Spleen (tissue), 11 donors: ENCODE data around the gene DIRAS3. TPM values are rescaled to one million over a fixed set of nuclear protein-coding genes. Genes with fewer than 3 reads are reported as not detected.

Experiments
- DNase-seq: peaks from one replicate; pipeline ENCODE4 v3.0.0-alpha.2; 2020
- H3K27ac ChIP-seq, 8 donors: fragments of 200-600 bp; sonication (generic) in 7 of 8; 1 replicate in 4 of 8; 2 replicates in 4 of 8; pipeline versions ENCODE4 v1.5.0 to v1.8.0; 2016 to 2021; ENCODE audit warnings: inconsistent platforms in 4 of 8, mild to moderate bottlenecking in 4 of 8, moderate library complexity in 1 of 8
- H3K27me3 ChIP-seq, 7 donors: fragments of 200-600 bp; sonication (generic) in 6 of 7; replicated peaks in 1 of 7; 1 replicate in 4 of 7; 2 replicates in 3 of 7; pipeline versions ENCODE4 v1.5.0 to v1.8.0; 2016 to 2021; ENCODE audit warnings: inconsistent platforms in 3 of 7, mild to moderate bottlenecking in 1 of 7
- H3K36me3 ChIP-seq, 6 donors: fragments of 200-600 bp; sonication (generic) in 5 of 6; 1 replicate in 4 of 6; 2 replicates in 2 of 6; pipeline versions ENCODE4 v1.5.0 to v1.8.0; 2016 to 2021; ENCODE audit warnings: inconsistent platforms in 2 of 6
- H3K4me1 ChIP-seq, 6 donors: fragments of 200-600 bp; sonication (generic) in 5 of 6; 1 replicate in 3 of 6; 2 replicates in 3 of 6; pipeline versions ENCODE4 v1.5.0 to v1.8.0; 2016 to 2021; ENCODE audit warnings: inconsistent platforms in 3 of 6
- H3K4me3 ChIP-seq, 8 donors: fragments of 200-600 bp; sonication (generic) in 7 of 8; 1 replicate in 4 of 8; 2 replicates in 4 of 8; pipeline versions ENCODE4 v1.5.0 to v1.8.0; 2016 to 2021; ENCODE audit warnings: inconsistent platforms in 4 of 8, mild to moderate bottlenecking in 4 of 8, moderate library complexity in 2 of 8
- H3K9me3 ChIP-seq, 8 donors: fragments of 200-600 bp; sonication (generic) in 7 of 8; 1 replicate in 4 of 8; 2 replicates in 4 of 8; pipeline versions ENCODE4 v1.5.0 to v1.8.0; 2016 to 2021; ENCODE audit warnings: inconsistent platforms in 4 of 8
- POLR2A ChIP-seq, 3 donors: fragments of 450-650 bp; IDR thresholded peaks; one replicate each; pipeline ENCODE4 v1.5.1; 2017; ENCODE audit warnings: antibody characterized with exemption in 3 of 3, mild to moderate bottlenecking in 1 of 3
- POLR2AphosphoS5 ChIP-seq, 3 donors: sonication (generic); formaldehyde crosslinking; IDR thresholded peaks; one replicate each; pipeline ENCODE4 v1.5.1; 2017; ENCODE audit warnings: antibody characterized with exemption in 3 of 3
- WGBS, 5 donors: extraction: QIAGEN DNeasy Blood & Tissue Kit in 3 of 5; methylation state at CpG; one replicate each; pipeline versions ENCODE4 v1.1.5 to v1.1.7; 2013 to 2018; 5-methylcytosine and 5-hydroxymethylcytosine counted together
- intact Hi-C: fragments of 100-400 bp; cut with DNase I; formaldehyde crosslinking; loops from one replicate; pipeline ENCODE4 v1.15.0; 2023; ENCODE audit warnings: low total_unique reads
- polyA plus RNA-seq, 3 donors: library from polyadenylated mRNA; stranded (reverse); fragments of 200-250 nt; gene quantifications; one replicate each; pipeline ENCODE4 v1.2.1, GENCODE V29; 2013
- total RNA-seq, 7 donors: library from RNA; depleted of rRNA in 3 of 7; stranded (reverse); fragments of >200 nt in 3 of 7; fragmentation: NEBNext Ultra II Directional in 4 of 7; extraction: Animal tissue kit (Norgen Biotek cat#: 25700) in 4 of 7; gene quantifications; one replicate each; pipeline versions ENCODE4 v1.1.0 to v1.2.1, GENCODE V29; 2016 to 2021
- TF ChIP-seq, protein P1 (sequence below), 11 experiments: fragments of 200-600 bp in 7 of 11; fragments of 450-650 bp in 4 of 11; sonication (generic) in 4 of 11; IDR thresholded peaks in 8 of 11; conservative IDR thresholded peaks in 3 of 11; 1 replicate in 7 of 11; 2 replicates in 4 of 11; pipeline versions ENCODE4 v1.4.0 to v1.8.0; 2016 to 2021; ENCODE audit warnings: antibody characterized with exemption in 11 of 11, inconsistent platforms in 4 of 11, mild to moderate bottlenecking in 1 of 11
- donor health status: healthy with polysubstance abuse.
- donor health status: DM: no; HTN: no; CAD: no; lungs with moderate emphysema.
- donor health status: DM: no; HTN: no; CAD: no.
- donor health status: Bipolar disorder and iron deficiency.
- donor health status: healthy.
- donor health status: DM: no; HTN: no; CAD: no.
- donor health status: DM: yes; HTN: yes; CAD: no.

DIRAS3 gene
- total and polyA plus RNA-seq, 10 donors: 0.92 to 3.0 (median 1.5) TPM

DNA sequence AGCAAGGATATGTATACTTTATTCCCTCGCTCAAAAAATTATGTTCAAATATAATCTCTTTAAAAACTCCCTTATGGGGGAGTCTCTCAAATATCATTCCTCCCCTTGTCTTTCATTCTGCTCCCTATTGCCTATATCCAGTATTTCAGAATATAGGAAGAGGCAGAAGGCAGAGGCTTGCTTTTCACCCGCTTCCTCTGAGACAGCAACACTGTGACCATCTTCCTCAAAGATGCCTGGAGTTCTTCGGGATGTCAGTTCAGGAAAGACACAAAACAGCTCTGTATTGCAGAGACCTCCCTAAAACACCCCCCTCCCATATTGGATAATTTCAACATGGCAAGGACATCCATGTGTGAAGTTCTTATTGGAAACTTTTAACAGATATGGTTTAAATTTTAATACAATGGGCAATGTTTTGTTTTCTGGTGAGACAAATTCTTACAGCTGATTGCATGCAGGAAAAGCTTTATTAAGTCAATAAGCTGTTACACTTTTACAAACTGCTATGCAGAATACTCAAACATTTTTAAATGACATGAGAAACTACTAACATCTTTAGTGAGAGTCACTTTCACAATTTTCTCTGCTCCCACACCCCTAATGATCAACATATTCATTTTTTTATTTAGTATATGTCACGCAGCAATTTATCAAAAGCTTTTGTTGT lies 4.8 kb downstream of the DIRAS3 start:
- Histone ChIP-seq H3K4me3 (no peak overlapping the region), H3K27me3 (peaks cover 0 to 27% (median 0%) of the 10 kb centered on the region in 7 donors), H3K4me1 (no peaks in the 10 kb centered on the region), H3K27ac (no peak overlapping the region), H3K36me3 (peaks cover 0 to 5% (median 0%) of the 10 kb centered on the region in 6 donors), H3K9me3 (no peaks in the 10 kb centered on the region)
- intact Hi-C loops: no loop called here
- TF ChIP-seq, protein P1, sequence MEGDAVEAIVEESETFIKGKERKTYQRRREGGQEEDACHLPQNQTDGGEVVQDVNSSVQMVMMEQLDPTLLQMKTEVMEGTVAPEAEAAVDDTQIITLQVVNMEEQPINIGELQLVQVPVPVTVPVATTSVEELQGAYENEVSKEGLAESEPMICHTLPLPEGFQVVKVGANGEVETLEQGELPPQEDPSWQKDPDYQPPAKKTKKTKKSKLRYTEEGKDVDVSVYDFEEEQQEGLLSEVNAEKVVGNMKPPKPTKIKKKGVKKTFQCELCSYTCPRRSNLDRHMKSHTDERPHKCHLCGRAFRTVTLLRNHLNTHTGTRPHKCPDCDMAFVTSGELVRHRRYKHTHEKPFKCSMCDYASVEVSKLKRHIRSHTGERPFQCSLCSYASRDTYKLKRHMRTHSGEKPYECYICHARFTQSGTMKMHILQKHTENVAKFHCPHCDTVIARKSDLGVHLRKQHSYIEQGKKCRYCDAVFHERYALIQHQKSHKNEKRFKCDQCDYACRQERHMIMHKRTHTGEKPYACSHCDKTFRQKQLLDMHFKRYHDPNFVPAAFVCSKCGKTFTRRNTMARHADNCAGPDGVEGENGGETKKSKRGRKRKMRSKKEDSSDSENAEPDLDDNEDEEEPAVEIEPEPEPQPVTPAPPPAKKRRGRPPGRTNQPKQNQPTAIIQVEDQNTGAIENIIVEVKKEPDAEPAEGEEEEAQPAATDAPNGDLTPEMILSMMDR (IDR thresholded peaks at IDR 0.05 in 8 of 11, conservative IDR thresholded peaks at IDR 0.05 in 3 of 11): no peak
- TF ChIP-seq POLR2A (IDR thresholded peaks at IDR 0.05): no peak
- no peak for TF ChIP-seq POLR2AphosphoS5 (IDR thresholded peaks at IDR 0.05)
- DNase-seq: no peak
- 91 to 95% (median 93%) methylated on average over 4 of the region's 4 CpGs for WGBS, 5 donors

DNA sequence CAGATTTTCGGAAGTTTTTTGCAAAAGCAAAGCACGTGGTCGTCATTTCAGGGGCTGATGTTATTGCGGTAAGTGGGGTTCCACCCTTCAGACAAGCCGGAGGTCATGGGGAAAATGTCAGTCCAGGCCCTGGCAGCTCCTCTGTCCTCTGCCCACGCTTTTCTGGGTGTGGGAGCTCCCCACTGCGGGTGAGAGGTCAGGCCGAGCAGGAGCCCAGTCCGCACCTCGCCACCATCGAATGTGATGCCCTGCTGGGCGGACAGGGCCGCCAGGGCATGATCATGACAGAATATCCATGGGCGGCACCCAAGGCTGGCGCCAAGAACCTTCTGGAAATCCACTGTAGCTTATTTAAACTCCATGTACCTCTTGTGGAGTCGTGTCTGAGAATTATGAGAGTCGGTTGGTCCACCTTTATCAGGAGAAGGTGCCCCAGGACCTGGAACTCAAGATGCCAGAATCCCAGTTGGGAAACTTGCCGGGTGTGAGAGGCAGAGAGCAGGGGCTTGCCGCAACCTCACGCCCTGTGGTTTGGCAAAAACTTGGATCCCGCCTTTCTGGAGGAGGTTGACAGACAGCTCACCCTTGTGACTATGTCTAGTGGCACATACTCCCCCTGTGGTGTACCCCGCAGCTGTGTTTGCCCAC lies 6.9 kb downstream of the DIRAS3 start:
- WGBS, 5 donors: 89 to 96% (median 93%) methylated on average over 19 to 22 of the region's 22 CpGs
- TF ChIP-seq, protein P1 (IDR thresholded peaks at IDR 0.05 in 8 of 11, conservative IDR thresholded peaks at IDR 0.05 in 3 of 11): no peak
- TF ChIP-seq POLR2AphosphoS5 (IDR thresholded peaks at IDR 0.05): no peak
- no peak for TF ChIP-seq POLR2A (IDR thresholded peaks at IDR 0.05)
- Histone ChIP-seq H3K9me3 (peaks cover 0 to 8% (median 0%) of the 10 kb centered on the region in 8 donors), H3K36me3 (peaks cover 0 to 5% (median 0%) of the 10 kb centered on the region in 6 donors), H3K27ac (no peak overlapping the region), H3K4me3 (no peak overlapping the region), H3K27me3 (peaks cover 0 to 9% (median 0%) of the 10 kb centered on the region in 7 donors), H3K4me1 (no peaks in the 10 kb centered on the region)
- DNase-seq: peak; percentile 63
- intact Hi-C loops: no loop called here

DNA sequence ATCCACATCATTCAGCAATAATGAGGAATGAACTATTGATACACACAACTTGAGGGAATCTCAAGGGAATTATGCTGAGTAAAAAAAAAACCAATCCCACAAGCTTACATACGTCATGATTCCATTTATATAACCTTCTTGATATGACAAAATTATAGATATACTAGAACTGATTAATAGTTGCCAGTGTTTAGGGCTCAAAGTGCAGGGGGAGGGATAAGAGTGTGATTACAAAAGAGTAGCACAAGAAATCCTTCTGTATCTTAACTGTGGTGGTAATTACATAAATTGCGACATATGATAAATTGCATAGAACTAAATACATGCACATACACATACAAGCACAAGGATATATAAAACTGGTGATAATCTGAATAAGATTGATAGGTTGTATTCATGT lies 13.5 kb downstream of the DIRAS3 start:
- Histone ChIP-seq H3K9me3 (peaks cover 0 to 25% (median 3%) of the 10 kb centered on the region in 8 donors), H3K4me3 (no peak overlapping the region), H3K27me3 (no peaks in the 10 kb centered on the region), H3K36me3 (no peaks in the 10 kb centered on the region), H3K27ac (no peak overlapping the region), H3K4me1 (no peaks in the 10 kb centered on the region)
- no peak for DNase-seq
- intact Hi-C loops: no loop called here
- 75 to 86% (median 81%) methylated on average over 2 of the region's 2 CpGs for WGBS, 5 donors
- no peak for TF ChIP-seq POLR2A (IDR thresholded peaks at IDR 0.05)
- no peak for TF ChIP-seq POLR2AphosphoS5 (IDR thresholded peaks at IDR 0.05)
- TF ChIP-seq, protein P1 (IDR thresholded peaks at IDR 0.05 in 8 of 11, conservative IDR thresholded peaks at IDR 0.05 in 3 of 11): no peak

DNA sequence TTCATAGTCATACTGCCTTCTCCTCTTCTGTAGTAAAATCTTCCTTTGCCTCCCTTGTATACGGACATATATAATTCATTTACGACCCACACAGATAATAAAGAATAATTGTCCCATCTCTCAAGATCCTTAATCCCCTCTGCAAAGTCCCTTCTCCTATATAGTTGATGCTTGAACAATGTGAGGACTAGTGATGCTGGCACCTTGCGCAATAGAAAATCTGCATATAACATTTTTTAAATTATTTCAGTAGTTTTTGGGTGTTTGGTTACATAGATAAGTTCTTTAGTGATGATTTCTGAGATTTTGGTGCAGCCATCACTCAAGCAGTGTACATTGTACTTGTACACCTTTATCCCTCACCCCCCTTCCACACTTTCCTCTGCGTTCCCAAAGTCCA lies 21.0 kb downstream of the DIRAS3 start:
- Histone ChIP-seq H3K9me3 (no peaks in the 10 kb centered on the region), H3K36me3 (no peaks in the 10 kb centered on the region), H3K27me3 (no peaks in the 10 kb centered on the region), H3K4me3 (no peak overlapping the region), H3K27ac (no peak overlapping the region), H3K4me1 (no peaks in the 10 kb centered on the region)
- intact Hi-C loops: no loop called here
- no peak for DNase-seq
- TF ChIP-seq POLR2AphosphoS5 (IDR thresholded peaks at IDR 0.05): no peak
- TF ChIP-seq, protein P1 (IDR thresholded peaks at IDR 0.05 in 8 of 11, conservative IDR thresholded peaks at IDR 0.05 in 3 of 11): no peak
- no peak for TF ChIP-seq POLR2A (IDR thresholded peaks at IDR 0.05)
- WGBS, 5 donors: 86 to 97% (median 97%) methylated on average over 4 of the region's 4 CpGs
